Measurements from ENCODE around the gene PIP4K2C. TPM values are rescaled to one million over a fixed set of nuclear protein-coding genes. Genes with fewer than 3 reads are reported as not detected.

Gene PIP4K2C
- total and polyA plus RNA-seq, 7 experiments from 2014 or later, result 18.5 to 29.7 (median 21.9) TPM

DNA sequence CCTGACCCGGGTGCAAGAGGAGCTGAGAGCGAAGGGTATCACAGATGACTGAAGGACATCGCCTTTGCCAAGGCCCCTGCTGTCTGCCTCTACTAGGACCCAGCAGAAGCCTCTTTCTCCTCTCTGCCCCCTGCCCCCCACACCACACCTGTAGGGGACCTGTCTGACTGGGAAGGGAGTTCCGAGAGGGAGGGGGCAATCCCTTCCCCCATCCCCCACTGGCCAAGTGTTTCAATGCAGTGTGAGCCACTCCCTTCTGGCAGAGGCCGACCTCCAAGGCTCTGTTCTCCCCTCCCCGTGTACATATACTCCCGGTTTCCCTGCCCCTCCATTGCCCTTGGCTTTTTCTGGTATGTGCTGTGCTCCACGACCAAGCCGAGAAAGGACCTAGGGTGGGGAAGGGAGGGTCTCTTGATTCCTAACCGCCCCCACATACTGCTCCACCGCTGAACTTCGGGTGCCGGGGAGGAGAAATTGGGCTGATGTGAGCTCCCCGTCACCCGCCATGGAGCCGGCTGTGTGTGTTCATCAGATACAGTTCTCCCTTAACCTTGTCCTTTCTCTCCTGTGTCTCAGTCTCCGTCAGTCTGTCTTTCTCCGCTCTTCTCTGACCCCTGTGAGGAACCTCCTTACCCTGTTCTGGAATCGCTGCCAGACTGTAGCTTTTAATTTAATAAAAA is 18.2 kb downstream of the PIP4K2C start:
- POLR2A ChIA-PET, result interaction anchor here (0.9 to 1.0 kb wide), 2 partner anchors 18 to 19 kb away, joined by 3 to 4 read pairs; partner anchors contain the start of gene PIP4K2C
- no peak for DNase-seq

GRCh38 chr12:57609781-57610553 is 19.0 kb downstream of the PIP4K2C start:
- Histone ChIP-seq H3K9me3 (ENCODE audit: control insufficient read depth in 2 of 3, low read length in 3 of 3) (no peaks in the 10 kb centered on the region), H3K27me3 (ENCODE audit: control insufficient read depth in 2 of 2, insufficient read depth in 2 of 2, low read length in 2 of 2) (peaks cover 0 to 2% of the 10 kb centered on the region in 2 donors), H3K36me3 (ENCODE audit: control insufficient read depth in 2 of 3, insufficient read depth in 3 of 3, low read length in 3 of 3) (no peaks in the 10 kb centered on the region), H3K27ac (ENCODE audit: low read depth, low read length) (no peak overlapping the region), H3K4me1 (ENCODE audit: control insufficient read depth in 2 of 2, insufficient read depth in 2 of 2, low read length in 2 of 2) (peaks cover 6 to 17% of the 10 kb centered on the region in 2 donors), H3K4me3 (ENCODE audit: low read length) (no peak overlapping the region)
- ATAC-seq (no peak), DNase-seq (no peak)
- POLR2A ChIA-PET, result interaction anchor here (0.9 to 1.1 kb wide), 3 partner anchors 10 to 20 kb away, joined by 3 to 4 read pairs (median 3); partner anchors contain the start of gene PIP4K2C
- H3K27me3 Mint-ChIP-seq, result peaks cover 0 to 44% (median 15%) of the 10 kb centered on the region in 5 donors
- H3K36me3 Mint-ChIP-seq, result peaks cover 0 to 13% (median 0%) of the 10 kb centered on the region in 5 donors
- H3K4me1 Mint-ChIP-seq, result peaks cover 7 to 29% (median 16%) of the 10 kb centered on the region in 7 donors
- CTCF ChIA-PET, result interaction anchor here (0.8 to 1.0 kb wide), 2 partner anchors 132 to 151 kb away, joined by 3 read pairs; no protein-coding TSS in a partner anchor
- intact Hi-C loops (cut with micrococcal nuclease), result no loop called here
- peak overlapping the region in 3 of 9 donors; percentile 15 to 84 (median 49) for H3K27ac Mint-ChIP-seq
- no peaks in the 10 kb centered on the region for H3K9me3 Mint-ChIP-seq
- H3K4me3 Mint-ChIP-seq, result peak overlapping the region; percentile 65 to 85 (median 80)

More for the DNA sequence above, 18.2 kb downstream of the PIP4K2C start:
- no peak overlapping the region for H3K4me3 ChIP-seq (ENCODE audit: low read length)
- H3K9me3 ChIP-seq (ENCODE audit: control insufficient read depth in 2 of 3, low read length in 3 of 3), result no peaks in the 10 kb centered on the region
- intact Hi-C loops (cut with micrococcal nuclease), result no loop called here
- peaks cover 10 to 19% of the 10 kb centered on the region in 2 donors for H3K4me1 ChIP-seq (ENCODE audit: control insufficient read depth in 2 of 2, insufficient read depth in 2 of 2, low read length in 2 of 2)
- Mint-ChIP-seq H3K27me3 (peaks cover 0 to 37% (median 12%) of the 10 kb centered on the region in 5 donors), H3K4me3 (peak overlapping the region in 1 of 10 donors; percentile 25), H3K4me1 (peaks cover 7 to 35% (median 22%) of the 10 kb centered on the region in 7 donors), H3K27ac (no peak overlapping the region), H3K9me3 (no peaks in the 10 kb centered on the region), H3K36me3 (peaks cover 0 to 13% (median 0%) of the 10 kb centered on the region in 5 donors)
- CTCF ChIA-PET, result interaction anchor here (1.0 kb wide), 1 partner anchor 151 kb away, joined by 3 read pairs; no protein-coding TSS in a partner anchor
- H3K27me3 ChIP-seq (ENCODE audit: control insufficient read depth in 2 of 2, insufficient read depth in 2 of 2, low read length in 2 of 2), result peaks cover 0 to 2% of the 10 kb centered on the region in 2 donors
- no peak overlapping the region for H3K27ac ChIP-seq (ENCODE audit: low read depth, low read length)
- no peak for ATAC-seq
- H3K36me3 ChIP-seq (ENCODE audit: control insufficient read depth in 2 of 3, insufficient read depth in 3 of 3, low read length in 3 of 3), result no peaks in the 10 kb centered on the region

GRCh38 chr12:57610554-57611107 is 19.6 kb downstream of the PIP4K2C start:
- Mint-ChIP-seq H3K9me3 (no peaks in the 10 kb centered on the region), H3K4me3 (peak overlapping the region; percentile 65 to 85 (median 80)), H3K4me1 (peaks cover 3 to 23% (median 10%) of the 10 kb centered on the region in 7 donors), H3K27me3 (peaks cover 0 to 49% (median 18%) of the 10 kb centered on the region in 5 donors), H3K36me3 (peaks cover 0 to 13% (median 0%) of the 10 kb centered on the region in 5 donors), H3K27ac (peak overlapping the region in 6 of 9 donors; percentile 15 to 84 (median 42))
- DNase-seq (no peak), ATAC-seq (peak; percentile 24)
- intact Hi-C loops (cut with micrococcal nuclease), result no loop called here
- H3K9me3 ChIP-seq (ENCODE audit: control insufficient read depth in 2 of 3, low read length in 3 of 3), result no peaks in the 10 kb centered on the region
- CTCF ChIA-PET, result interaction anchor here (0.8 kb wide), 1 partner anchor 131 kb away, joined by 3 read pairs; no protein-coding TSS in a partner anchor
- H3K27me3 ChIP-seq (ENCODE audit: control insufficient read depth in 2 of 2, insufficient read depth in 2 of 2, low read length in 2 of 2), result peaks cover 0 to 2% of the 10 kb centered on the region in 2 donors
- no peaks in the 10 kb centered on the region for H3K36me3 ChIP-seq (ENCODE audit: control insufficient read depth in 2 of 3, insufficient read depth in 3 of 3, low read length in 3 of 3)
- H3K4me3 ChIP-seq (ENCODE audit: low read length), result peak overlapping the region; percentile 60
- H3K4me1 ChIP-seq (ENCODE audit: control insufficient read depth in 2 of 2, insufficient read depth in 2 of 2, low read length in 2 of 2), result peaks cover 0 to 11% of the 10 kb centered on the region in 2 donors
- POLR2A ChIA-PET, result interaction anchor here (0.6 to 1.1 kb wide), 3 partner anchors 8 to 510 kb away, joined by 3 to 4 read pairs (median 3); no protein-coding TSS in a partner anchor
- no peak overlapping the region for H3K27ac ChIP-seq (ENCODE audit: low read depth, low read length)

GRCh38 chr12:57611108-57611826 is 20.3 kb downstream of the PIP4K2C start, which contains the start of gene ARHGEF25:
Gene ARHGEF25, plus strand, starts transcription at chr12:57611435. Its CDS starts 460 bp downstream, at chr12:57611895.
- H3K9me3 ChIP-seq (ENCODE audit: control insufficient read depth in 2 of 3, low read length in 3 of 3), result no peaks in the 10 kb centered on the region
- ChIA-PET POLR2A (interaction anchor here (0.6 to 1.1 kb wide), 3 partner anchors 9 to 511 kb away, joined by 3 to 4 read pairs (median 3); no protein-coding TSS in a partner anchor), CTCF (no interaction called here)
- peaks cover 0 to 2% of the 10 kb centered on the region in 2 donors for H3K27me3 ChIP-seq (ENCODE audit: control insufficient read depth in 2 of 2, insufficient read depth in 2 of 2, low read length in 2 of 2)
- no peaks in the 10 kb centered on the region for H3K9me3 Mint-ChIP-seq
- H3K4me1 Mint-ChIP-seq, result peaks cover 0 to 16% (median 6%) of the 10 kb centered on the region in 7 donors
- H3K27ac ChIP-seq (ENCODE audit: low read depth, low read length), result peak within 1 kb of the TSS; percentile 11
- intact Hi-C loops (cut with micrococcal nuclease), result no loop called here
- H3K36me3 ChIP-seq (ENCODE audit: control insufficient read depth in 2 of 3, insufficient read depth in 3 of 3, low read length in 3 of 3), result no peaks in the 10 kb centered on the region
- H3K27me3 Mint-ChIP-seq, result peaks cover 0 to 54% (median 24%) of the 10 kb centered on the region in 5 donors
- peaks cover 0 to 13% (median 0%) of the 10 kb centered on the region in 5 donors for H3K36me3 Mint-ChIP-seq
- H3K4me3 ChIP-seq (ENCODE audit: low read length), result peak within 1 kb of the TSS; percentile 60
- peak within 1 kb of the TSS in 6 of 9 donors; percentile 15 to 84 (median 42) for H3K27ac Mint-ChIP-seq
- H3K4me1 ChIP-seq (ENCODE audit: control insufficient read depth in 2 of 2, insufficient read depth in 2 of 2, low read length in 2 of 2), result peaks cover 0 to 8% of the 10 kb centered on the region in 2 donors
- DNase-seq, result peak in 4 of 9 donors; percentile 20 to 53 (median 32)
- peak; percentile 61 for ATAC-seq
- H3K4me3 Mint-ChIP-seq, result peak within 1 kb of the TSS; percentile 65 to 88 (median 80)

GRCh38 chr12:57611827-57612710 is 21.1 kb downstream of the PIP4K2C start:
- Mint-ChIP-seq H3K9me3 (no peaks in the 10 kb centered on the region), H3K36me3 (peaks cover 0 to 13% (median 0%) of the 10 kb centered on the region in 5 donors), H3K4me3 (peak overlapping the region; percentile 49 to 88 (median 73)), H3K4me1 (peaks cover 0 to 13% (median 6%) of the 10 kb centered on the region in 7 donors), H3K27ac (no peak overlapping the region), H3K27me3 (peaks cover 0 to 62% (median 31%) of the 10 kb centered on the region in 5 donors)
- intact Hi-C loops (cut with micrococcal nuclease), result no loop called here
- DNase-seq, result no peak
- Histone ChIP-seq H3K9me3 (ENCODE audit: control insufficient read depth in 2 of 3, low read length in 3 of 3) (no peaks in the 10 kb centered on the region), H3K36me3 (ENCODE audit: control insufficient read depth in 2 of 3, insufficient read depth in 3 of 3, low read length in 3 of 3) (no peaks in the 10 kb centered on the region), H3K4me3 (ENCODE audit: low read length) (no peak overlapping the region), H3K27me3 (ENCODE audit: control insufficient read depth in 2 of 2, insufficient read depth in 2 of 2, low read length in 2 of 2) (peaks cover 0 to 2% of the 10 kb centered on the region in 2 donors), H3K4me1 (ENCODE audit: control insufficient read depth in 2 of 2, insufficient read depth in 2 of 2, low read length in 2 of 2) (peaks cover 0 to 8% of the 10 kb centered on the region in 2 donors), H3K27ac (ENCODE audit: low read depth, low read length) (no peak overlapping the region)
- POLR2A ChIA-PET, result interaction anchor here (0.8 to 1.0 kb wide), 2 partner anchors 9 to 21 kb away, joined by 3 to 4 read pairs; partner anchors contain the start of gene PIP4K2C
- no peak for ATAC-seq
- CTCF ChIA-PET, result interaction anchor here (1.3 to 1.5 kb wide), 2 partner anchors 9 to 32 kb away, joined by 3 read pairs; no protein-coding TSS in a partner anchor
